Measurements from ENCODE around the gene SQOR.

DNA sequence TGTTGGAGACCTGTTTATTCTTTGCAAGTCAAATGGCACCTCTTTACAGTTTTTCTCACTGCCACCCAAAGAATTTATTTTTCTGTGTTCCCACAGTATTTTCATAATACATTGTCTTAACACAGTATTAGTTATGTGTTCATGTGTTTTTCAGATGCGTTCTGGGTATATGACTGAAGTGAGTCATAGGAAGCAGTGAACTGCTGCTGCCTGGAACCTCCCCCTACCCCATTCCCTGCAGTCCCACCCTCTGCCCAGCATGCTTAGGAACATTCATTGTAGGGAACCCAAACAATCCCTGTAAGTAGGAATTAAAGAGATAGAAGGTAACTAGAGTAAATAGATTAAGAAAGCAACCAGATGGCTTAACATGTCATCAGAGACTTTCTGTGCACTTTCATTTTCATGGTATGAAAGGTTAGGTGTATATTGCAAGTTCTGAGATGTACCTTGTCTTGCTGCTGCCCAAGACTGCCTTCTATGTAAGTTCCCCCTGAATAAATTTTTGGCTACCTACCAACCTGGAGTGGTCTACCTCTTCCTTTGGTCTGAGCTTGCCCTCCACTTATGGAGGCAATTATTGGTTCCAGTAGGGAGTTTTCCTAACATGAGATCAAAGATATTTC, 21.9 kb upstream of the SQOR start:
- TF ChIP-seq, protein P1, sequence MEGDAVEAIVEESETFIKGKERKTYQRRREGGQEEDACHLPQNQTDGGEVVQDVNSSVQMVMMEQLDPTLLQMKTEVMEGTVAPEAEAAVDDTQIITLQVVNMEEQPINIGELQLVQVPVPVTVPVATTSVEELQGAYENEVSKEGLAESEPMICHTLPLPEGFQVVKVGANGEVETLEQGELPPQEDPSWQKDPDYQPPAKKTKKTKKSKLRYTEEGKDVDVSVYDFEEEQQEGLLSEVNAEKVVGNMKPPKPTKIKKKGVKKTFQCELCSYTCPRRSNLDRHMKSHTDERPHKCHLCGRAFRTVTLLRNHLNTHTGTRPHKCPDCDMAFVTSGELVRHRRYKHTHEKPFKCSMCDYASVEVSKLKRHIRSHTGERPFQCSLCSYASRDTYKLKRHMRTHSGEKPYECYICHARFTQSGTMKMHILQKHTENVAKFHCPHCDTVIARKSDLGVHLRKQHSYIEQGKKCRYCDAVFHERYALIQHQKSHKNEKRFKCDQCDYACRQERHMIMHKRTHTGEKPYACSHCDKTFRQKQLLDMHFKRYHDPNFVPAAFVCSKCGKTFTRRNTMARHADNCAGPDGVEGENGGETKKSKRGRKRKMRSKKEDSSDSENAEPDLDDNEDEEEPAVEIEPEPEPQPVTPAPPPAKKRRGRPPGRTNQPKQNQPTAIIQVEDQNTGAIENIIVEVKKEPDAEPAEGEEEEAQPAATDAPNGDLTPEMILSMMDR (conservative IDR thresholded peaks at IDR 0.05; ENCODE audit: low read depth, low read length) = no peak
- TF ChIP-seq EZH2 (IDR thresholded peaks at IDR 0.05; ENCODE audit: borderline replicate concordance, low read depth, low read length, poor library complexity, severe bottlenecking) = no peak
